Measurements from ENCODE around the gene AMMECR1. TPM values are rescaled to one million over a fixed set of nuclear protein-coding genes. Genes with fewer than 3 reads are reported as not detected.
"Not testable (repeated sequence)": the region's sequence is repeated elsewhere in the genome, so short reads cannot be mapped to it uniquely, and the experiment has no call there.

The AMMECR1 gene
- total RNA-seq, 2 donors from 2014 or later, result 1.7 to 2.5 TPM

GRCh38 chrX:110159865-110160264, 158.0 kb downstream of the AMMECR1 start:
- Histone ChIP-seq H3K27me3 (no peaks in the 10 kb centered on the region), H3K27ac (no peak overlapping the region), H3K9me3 (no peaks in the 10 kb centered on the region), H3K4me1 (no peaks in the 10 kb centered on the region), H3K36me3 (no peaks in the 10 kb centered on the region), H3K4me3 (no peak overlapping the region)
- TF ChIP-seq, protein P1, sequence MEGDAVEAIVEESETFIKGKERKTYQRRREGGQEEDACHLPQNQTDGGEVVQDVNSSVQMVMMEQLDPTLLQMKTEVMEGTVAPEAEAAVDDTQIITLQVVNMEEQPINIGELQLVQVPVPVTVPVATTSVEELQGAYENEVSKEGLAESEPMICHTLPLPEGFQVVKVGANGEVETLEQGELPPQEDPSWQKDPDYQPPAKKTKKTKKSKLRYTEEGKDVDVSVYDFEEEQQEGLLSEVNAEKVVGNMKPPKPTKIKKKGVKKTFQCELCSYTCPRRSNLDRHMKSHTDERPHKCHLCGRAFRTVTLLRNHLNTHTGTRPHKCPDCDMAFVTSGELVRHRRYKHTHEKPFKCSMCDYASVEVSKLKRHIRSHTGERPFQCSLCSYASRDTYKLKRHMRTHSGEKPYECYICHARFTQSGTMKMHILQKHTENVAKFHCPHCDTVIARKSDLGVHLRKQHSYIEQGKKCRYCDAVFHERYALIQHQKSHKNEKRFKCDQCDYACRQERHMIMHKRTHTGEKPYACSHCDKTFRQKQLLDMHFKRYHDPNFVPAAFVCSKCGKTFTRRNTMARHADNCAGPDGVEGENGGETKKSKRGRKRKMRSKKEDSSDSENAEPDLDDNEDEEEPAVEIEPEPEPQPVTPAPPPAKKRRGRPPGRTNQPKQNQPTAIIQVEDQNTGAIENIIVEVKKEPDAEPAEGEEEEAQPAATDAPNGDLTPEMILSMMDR (IDR thresholded peaks at IDR 0.05), result no peak
- no peak for DNase-seq (ENCODE audit: low spot score)

DNA sequence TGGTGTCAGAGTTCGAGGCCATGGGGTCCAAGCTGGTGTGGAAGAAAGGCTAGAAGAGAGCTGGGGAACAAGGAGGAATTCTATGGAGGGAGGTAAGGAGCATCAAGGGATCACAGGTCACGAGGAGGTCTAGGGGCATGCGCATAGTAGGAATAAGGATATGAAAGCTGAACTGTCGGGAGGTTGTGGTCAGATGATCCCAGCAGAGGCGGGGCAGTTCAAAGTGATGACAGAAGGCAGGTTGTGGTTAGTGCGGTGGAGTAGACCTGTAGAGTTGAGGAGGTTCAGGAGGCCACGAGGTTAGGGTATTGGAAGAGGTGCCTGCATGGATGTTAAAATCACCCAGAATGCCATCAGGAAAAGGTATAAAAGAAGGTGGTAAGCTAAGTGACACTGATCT, 158.7 kb downstream of the AMMECR1 start:
- H3K4me3 ChIP-seq, result no peak overlapping the region
- no peaks in the 10 kb centered on the region for H3K27me3 ChIP-seq
- DNase-seq (ENCODE audit: low spot score), result no peak
- no peaks in the 10 kb centered on the region for H3K36me3 ChIP-seq
- no peaks in the 10 kb centered on the region for H3K4me1 ChIP-seq
- TF ChIP-seq, protein P1 (IDR thresholded peaks at IDR 0.05), result no peak
- no peaks in the 10 kb centered on the region for H3K9me3 ChIP-seq
- H3K27ac ChIP-seq, result no peak overlapping the region

- Histone ChIP-seq H3K4me1 (no peaks in the 10 kb centered on the region), H3K27me3 (no peaks in the 10 kb centered on the region), H3K4me3 (no peak overlapping the region), H3K36me3 (no peaks in the 10 kb centered on the region), H3K9me3 (no peaks in the 10 kb centered on the region), H3K27ac (no peak overlapping the region)
- no peak for DNase-seq (ENCODE audit: low spot score)
- TF ChIP-seq, protein P1 (IDR thresholded peaks at IDR 0.05), result no peak
Observed at GRCh38 chrX:110157444-110157843, 160.4 kb downstream of the AMMECR1 start.

GRCh38 chrX:110156167-110156754, 161.6 kb downstream of the AMMECR1 start:
- no peaks in the 10 kb centered on the region for H3K9me3 ChIP-seq
- no peak overlapping the region for H3K4me3 ChIP-seq
- no peaks in the 10 kb centered on the region for H3K27me3 ChIP-seq
- H3K27ac ChIP-seq, result no peak overlapping the region
- no peaks in the 10 kb centered on the region for H3K36me3 ChIP-seq
- no peak for DNase-seq (ENCODE audit: low spot score)
- no peaks in the 10 kb centered on the region for H3K4me1 ChIP-seq
- TF ChIP-seq, protein P1 (IDR thresholded peaks at IDR 0.05), result peak; percentile 27 to 71

GRCh38 chrX:110155759-110156158, 162.1 kb downstream of the AMMECR1 start:
- DNase-seq (ENCODE audit: low spot score), result no peak
- Histone ChIP-seq H3K4me3 (no peak overlapping the region), H3K9me3 (no peaks in the 10 kb centered on the region), H3K27me3 (no peaks in the 10 kb centered on the region), H3K36me3 (no peaks in the 10 kb centered on the region), H3K4me1 (no peaks in the 10 kb centered on the region), H3K27ac (no peak overlapping the region)
- TF ChIP-seq, protein P1 (IDR thresholded peaks at IDR 0.05), result no peak

- not testable (repeated sequence) for DNase-seq (ENCODE audit: low spot score); H3K27me3 ChIP-seq; H3K27ac ChIP-seq; H3K4me1 ChIP-seq; H3K36me3 ChIP-seq; H3K4me3 ChIP-seq; H3K9me3 ChIP-seq
Observed at GRCh38 chrX:110154328-110154727, 163.6 kb downstream of the AMMECR1 start.
